Measurements from ENCODE around the gene UBA1. TPM values are rescaled to one million over a fixed set of nuclear protein-coding genes. Genes with fewer than 3 reads are reported as not detected.

Gene UBA1
- total and polyA plus RNA-seq, 2 of the 8 experiments (the other 6 are each of a cell fraction or from before 2014, with no cell fraction given), result 313 to 458 TPM

DNA sequence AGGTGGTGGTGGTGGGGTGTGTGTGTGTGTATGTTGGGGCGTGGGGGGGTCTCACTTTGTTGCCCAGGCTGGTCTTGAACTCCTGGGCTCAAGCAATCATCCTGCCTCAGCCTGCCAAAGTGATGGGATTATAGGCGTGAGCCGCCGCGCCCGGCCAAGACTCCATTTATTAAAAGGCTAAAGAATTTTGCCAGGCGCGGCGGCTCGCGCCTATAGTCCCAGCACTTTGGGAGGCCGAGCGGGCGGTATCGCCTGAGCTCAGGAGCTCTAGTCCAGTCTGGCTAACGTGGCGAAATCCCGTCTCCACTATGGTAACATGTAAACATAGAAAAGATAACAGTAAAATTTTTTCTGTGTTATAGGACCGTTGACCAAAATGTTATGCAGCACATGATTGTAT, 3.7 kb upstream of the UBA1 start (continued):
- no peak for TF ChIP-seq KDM1A (IDR thresholded peaks at IDR 0.05; ENCODE audit: borderline replicate concordance, low read length)
- TF ChIP-seq HDAC2 (IDR thresholded peaks at IDR 0.05; ENCODE audit: borderline replicate concordance in 1 of 2, low read depth in 2 of 2, low read length in 2 of 2), result no peak
- no peak for TF ChIP-seq CREB1 (IDR thresholded peaks at IDR 0.05)

All from H1 (cell line).